ENCODE results near the gene GPR132. TPM values are rescaled to one million over a fixed set of nuclear protein-coding genes. Genes with fewer than 3 reads are reported as not detected.
A peak's percentile ranks its signal among the peaks of the same experiment; 100 is the strongest.

Gene GPR132
- total and polyA plus RNA-seq, 2 of the 13 experiments (the other 11 are each of a cell fraction or from before 2014, with no cell fraction given): not detected

- TF ChIP-seq BCL6 (CRISPR knock-in tag; IDR thresholded peaks at IDR 0.05): peak; percentile 28; the same call in 1 of the 2 replicates
- TF ChIP-seq LBX2 (CRISPR knock-in tag; IDR thresholded peaks at IDR 0.05; ENCODE audit: borderline replicate concordance): 0 out of 2 replicates have a peak, but pooled peaks have one; percentile 2
- TF ChIP-seq, protein P1, sequence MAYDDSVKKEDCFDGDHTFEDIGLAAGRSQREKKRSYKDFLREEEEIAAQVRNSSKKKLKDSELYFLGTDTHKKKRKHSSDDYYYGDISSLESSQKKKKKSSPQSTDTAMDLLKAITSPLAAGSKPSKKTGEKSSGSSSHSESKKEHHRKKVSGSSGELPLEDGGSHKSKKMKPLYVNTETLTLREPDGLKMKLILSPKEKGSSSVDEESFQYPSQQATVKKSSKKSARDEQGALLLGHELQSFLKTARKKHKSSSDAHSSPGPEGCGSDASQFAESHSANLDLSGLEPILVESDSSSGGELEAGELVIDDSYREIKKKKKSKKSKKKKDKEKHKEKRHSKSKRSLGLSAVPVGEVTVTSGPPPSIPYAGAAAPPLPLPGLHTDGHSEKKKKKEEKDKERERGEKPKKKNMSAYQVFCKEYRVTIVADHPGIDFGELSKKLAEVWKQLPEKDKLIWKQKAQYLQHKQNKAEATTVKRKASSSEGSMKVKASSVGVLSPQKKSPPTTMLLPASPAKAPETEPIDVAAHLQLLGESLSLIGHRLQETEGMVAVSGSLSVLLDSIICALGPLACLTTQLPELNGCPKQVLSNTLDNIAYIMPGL (CRISPR knock-in tag; IDR thresholded peaks at IDR 0.05; ENCODE audit: borderline replicate concordance in 1 of 2, low read depth in 1 of 2): no peak; a peak in 1 of 4 replicates
- peak; percentile 44; the same call in 1 of the 2 replicates for TF ChIP-seq ZSCAN9 (CRISPR knock-in tag; IDR thresholded peaks at IDR 0.05; ENCODE audit: borderline replicate concordance)
- no peak for TF ChIP-seq ERF (CRISPR knock-in tag; IDR thresholded peaks at IDR 0.05)
- peak; percentile 92 for TF ChIP-seq MYC (CRISPR knock-in tag; IDR thresholded peaks at IDR 0.05; ENCODE audit: borderline replicate concordance)
- TF ChIP-seq GPBP1L1 (CRISPR knock-in tag; IDR thresholded peaks at IDR 0.05): no peak
- no peak for TF ChIP-seq SKIL (CRISPR knock-in tag; IDR thresholded peaks at IDR 0.05; ENCODE audit: borderline replicate concordance)
- no peak for TF ChIP-seq REXO4 (CRISPR knock-in tag; IDR thresholded peaks at IDR 0.05; ENCODE audit: borderline replicate concordance)
- TF ChIP-seq HNF4G (IDR thresholded peaks at IDR 0.05; ENCODE audit: borderline replicate concordance, low read depth, low read length): no peak
- no peak for TF ChIP-seq HNF4G (CRISPR knock-in tag; IDR thresholded peaks at IDR 0.05; ENCODE audit: borderline replicate concordance, low read depth)
- TF ChIP-seq PCBP1 (IDR thresholded peaks at IDR 0.05; ENCODE audit: borderline replicate concordance, low read depth, low read length): no peak
- TF ChIP-seq NFATC3 (CRISPR knock-in tag; IDR thresholded peaks at IDR 0.05): no peak
- no peak for TF ChIP-seq ZNF780A (CRISPR knock-in tag; IDR thresholded peaks at IDR 0.05)
- TF ChIP-seq, protein P2, sequence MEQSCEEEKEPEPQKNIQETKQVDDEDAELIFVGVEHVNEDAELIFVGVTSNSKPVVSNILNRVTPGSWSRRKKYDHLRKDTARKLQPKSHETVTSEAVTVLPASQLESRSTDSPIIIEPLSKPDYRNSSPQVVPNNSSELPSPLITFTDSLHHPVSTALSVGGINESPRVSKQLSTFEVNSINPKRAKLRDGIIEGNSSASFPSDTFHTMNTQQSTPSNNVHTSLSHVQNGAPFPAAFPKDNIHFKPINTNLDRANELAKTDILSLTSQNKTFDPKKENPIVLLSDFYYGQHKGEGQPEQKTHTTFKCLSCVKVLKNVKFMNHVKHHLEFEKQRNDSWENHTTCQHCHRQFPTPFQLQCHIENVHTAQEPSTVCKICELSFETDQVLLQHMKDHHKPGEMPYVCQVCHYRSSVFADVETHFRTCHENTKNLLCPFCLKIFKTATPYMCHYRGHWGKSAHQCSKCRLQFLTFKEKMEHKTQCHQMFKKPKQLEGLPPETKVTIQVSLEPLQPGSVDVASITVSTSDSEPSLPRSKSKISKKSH (CRISPR knock-in tag; IDR thresholded peaks at IDR 0.05; ENCODE audit: borderline replicate concordance): peak; percentile 68; the same call in 1 of the 2 replicates
- no peak for TF ChIP-seq RCOR2 (CRISPR knock-in tag; IDR thresholded peaks at IDR 0.05)
- no peak for TF ChIP-seq ZNF691 (CRISPR knock-in tag; IDR thresholded peaks at IDR 0.05; ENCODE audit: borderline replicate concordance, low read depth)
Observed at GRCh38 chr14:105020815-105021655, 44.2 kb downstream of the GPR132 start, which contains the start of gene CDCA4 (continued).

Data from HepG2 (cell line).